Activated T-helper 1 cell treated with Interleukin-2 at 50 U/mL for 16 hours (primary cell): ENCODE results near the gene RABGAP1L.
"Not testable (repeated sequence)": the region's sequence is repeated elsewhere in the genome, so short reads cannot be mapped to it uniquely, and the experiment has no call there.

ENCODE experiments used
- DNase-seq: peaks from one replicate; pipeline ENCODE4 v3.0.0-alpha.2; 2020; ENCODE audit warnings: low read depth

Gene RABGAP1L

DNA sequence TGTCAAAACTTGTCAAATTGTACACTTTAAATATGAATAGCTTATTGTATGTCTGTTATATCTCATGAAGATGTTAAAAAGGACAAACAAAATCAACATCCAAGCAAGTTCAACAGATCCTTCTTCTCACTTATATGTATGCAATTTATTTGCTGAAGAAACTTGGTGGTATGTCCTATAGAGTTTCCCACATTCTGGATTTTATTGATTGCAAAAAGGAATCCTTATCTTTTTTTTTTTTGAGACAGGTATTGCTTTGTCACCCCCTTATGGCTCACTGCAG lies 5.6 kb upstream of the RABGAP1L start:
- no peak for DNase-seq

DNA sequence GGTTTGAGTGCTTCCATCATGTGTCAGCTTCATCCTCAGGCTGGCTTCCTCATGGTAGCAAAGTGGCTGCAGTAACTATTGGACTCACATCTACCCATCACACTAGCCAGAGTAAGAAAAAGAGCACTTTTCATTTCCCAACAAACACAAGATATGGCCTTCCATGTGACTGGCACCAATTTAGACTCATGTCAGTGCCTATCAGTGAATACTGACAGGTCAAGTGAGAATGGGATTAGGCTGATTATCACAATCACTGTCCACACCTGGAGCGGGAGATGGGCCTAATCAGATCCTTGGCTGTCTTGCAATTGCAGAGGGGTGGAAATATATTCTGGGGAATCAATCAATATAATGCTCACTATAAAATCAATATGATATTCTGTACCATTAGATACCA lies 2.9 kb upstream of the RABGAP1L start:
- DNase-seq = no peak

DNA sequence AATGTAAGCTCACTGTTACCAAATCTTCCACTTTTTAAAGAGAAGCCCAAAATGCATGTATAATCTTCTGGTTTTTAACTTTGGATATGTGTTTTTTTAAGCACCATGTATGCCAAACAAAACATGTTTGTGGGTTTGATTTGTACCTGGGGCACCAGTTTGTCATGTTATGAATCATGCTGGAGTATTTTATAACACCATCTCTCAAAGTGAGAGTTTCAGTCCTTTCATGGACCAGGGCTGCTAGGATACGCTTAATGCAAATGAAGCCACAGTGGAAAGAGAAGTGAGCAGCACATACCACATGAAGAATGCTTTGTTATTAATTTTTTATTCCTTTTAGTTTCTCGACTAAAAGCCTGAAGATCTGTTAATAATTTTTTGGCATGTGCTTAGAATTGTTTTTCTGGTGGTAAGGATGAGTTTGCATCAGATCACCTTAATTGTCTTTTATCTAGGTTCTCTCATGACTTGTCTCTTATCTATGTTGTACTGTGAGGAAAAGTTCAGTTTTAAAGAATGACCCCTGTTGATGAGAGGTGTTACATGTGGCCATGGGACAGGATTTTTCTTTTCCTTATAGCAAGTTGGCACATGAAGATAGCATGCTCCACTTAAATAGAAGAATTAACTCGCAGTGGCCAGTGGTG lies 2.0 kb upstream of the RABGAP1L start:
- no peak for DNase-seq

DNA sequence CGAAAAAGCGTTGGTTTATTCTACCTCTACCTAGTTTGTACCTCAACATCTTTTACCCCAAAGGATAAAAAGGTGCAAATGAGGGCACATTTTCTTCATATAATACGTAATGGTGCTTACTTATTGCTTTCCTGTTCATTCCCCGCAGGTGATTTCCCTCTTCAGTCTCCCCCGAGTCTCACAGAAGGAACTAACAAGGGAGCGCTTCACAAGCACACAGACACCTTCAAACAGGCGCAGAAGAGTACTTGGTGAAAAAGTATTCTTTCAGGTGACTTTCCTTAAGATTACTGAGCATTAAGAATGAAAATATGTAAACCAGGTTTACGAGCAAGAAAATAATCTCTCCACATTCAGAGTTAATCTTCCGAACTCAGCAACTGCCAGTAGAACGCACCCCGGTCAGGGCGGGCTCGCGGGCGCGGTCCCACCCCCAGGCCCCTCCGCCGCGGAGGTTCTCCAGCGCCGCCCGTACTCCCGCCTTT lies 511 bp upstream of the RABGAP1L start:
- DNase-seq = no peak

DNA sequence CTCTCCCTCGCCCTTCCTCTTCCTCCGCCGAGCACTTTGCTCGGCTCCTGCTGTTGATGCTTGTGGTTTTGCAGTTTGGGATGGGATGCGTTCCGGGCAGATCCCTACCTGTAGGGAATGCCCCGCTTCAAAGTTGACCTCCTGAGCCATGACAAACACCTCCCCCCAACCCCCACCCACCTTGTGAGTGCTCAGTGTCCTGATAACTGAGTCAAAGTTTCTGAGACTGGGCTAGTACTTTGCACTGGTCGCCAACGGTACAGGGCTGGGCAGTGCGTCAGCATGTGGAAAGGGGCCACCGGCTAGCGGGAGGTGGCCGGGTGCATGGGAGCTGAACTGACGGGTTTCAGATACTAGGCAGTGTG lies 771 bp downstream of the RABGAP1L start:
- DNase-seq = peak; percentile 4

DNA sequence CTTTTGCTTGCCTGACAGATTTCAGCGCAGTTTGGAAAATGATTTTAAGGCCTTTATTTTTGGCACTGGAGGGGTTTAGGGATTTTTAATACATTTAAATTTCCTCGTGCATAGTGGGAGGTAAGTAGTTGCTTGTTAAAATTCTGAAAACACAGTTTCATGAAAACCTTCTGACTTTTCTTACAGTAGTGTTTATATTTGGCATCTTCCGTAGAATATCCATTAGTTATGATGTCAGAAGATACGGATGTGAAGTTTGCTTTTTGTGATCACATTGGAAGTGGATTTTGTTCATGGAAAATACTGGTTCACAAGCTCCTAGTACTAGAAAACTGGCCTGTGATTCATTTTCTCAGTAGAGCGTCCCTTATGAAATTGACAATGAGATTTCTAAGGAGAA lies 1.3 kb downstream of the RABGAP1L start:
- no peak for DNase-seq

DNA sequence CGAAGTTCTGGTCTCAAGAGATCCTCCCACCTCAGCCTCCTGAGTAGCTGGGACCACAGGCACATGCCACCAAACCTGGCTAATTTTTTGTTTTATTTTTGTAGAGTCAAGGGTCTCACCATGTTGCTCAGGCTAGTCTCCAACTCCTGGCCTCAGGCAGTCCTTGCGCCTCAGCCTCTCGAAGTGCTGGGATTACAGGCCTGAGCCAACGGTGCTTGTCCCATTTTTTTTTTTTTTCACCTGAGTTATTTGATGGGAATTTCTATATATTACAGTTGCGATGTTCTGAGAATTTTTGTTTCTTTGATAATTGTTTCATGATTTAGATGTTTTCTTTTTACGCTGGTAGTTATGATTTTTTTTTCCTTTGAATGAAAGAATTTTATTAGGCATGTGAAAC lies 2.5 kb downstream of the RABGAP1L start:
- no peak for DNase-seq

DNA sequence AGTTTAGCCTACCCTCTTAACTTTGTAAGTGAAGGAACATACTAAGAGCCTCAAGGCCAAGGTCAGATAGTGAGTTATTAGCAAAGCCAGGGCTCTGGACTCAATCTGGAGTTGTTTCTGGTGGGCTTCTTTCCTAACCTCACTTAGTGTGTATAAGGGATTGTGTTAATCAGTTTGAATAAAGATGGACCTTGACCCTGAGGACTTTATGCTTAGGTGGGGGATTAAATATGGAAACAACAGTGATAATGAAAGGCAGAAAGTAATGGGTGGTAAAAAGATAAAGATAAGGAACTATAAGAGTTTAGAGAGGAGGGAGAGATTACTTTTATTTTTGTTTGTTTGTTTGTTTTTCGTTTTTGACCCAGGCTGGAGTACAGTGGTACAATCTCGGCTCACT lies 5.5 kb downstream of the RABGAP1L start:
- no peak for DNase-seq

DNA sequence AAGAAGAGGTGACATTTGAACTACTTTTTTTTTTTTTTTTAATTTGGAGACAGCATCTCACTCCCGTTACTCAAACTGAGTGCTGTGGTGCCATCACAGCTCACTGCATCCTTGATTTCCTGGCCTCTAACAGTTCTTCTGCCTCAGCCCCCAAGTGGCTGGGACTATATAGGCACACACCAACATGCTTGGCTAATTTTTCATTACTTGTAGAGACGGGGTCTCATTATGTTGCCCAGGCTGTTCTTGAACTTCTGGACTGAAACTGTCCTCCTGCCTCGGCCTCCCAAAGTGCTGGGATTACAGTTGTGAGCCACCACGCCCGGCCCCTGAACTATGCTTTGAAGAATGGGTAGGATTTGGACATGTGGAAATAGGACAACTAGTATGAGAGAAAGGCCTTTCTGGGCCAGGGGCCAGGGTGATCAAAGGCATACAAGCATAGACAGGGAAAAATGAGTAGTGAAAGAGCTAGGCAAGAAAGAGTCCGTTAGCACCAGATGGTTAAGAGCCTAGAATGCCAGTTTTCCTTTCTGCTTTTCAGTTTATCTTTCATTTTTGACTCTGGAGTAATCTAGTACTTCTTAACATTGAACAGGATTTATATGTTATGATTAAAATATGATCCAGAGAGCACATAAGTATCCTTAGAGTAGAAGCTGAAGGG lies 6.3 kb downstream of the RABGAP1L start:
- DNase-seq = no peak

DNA sequence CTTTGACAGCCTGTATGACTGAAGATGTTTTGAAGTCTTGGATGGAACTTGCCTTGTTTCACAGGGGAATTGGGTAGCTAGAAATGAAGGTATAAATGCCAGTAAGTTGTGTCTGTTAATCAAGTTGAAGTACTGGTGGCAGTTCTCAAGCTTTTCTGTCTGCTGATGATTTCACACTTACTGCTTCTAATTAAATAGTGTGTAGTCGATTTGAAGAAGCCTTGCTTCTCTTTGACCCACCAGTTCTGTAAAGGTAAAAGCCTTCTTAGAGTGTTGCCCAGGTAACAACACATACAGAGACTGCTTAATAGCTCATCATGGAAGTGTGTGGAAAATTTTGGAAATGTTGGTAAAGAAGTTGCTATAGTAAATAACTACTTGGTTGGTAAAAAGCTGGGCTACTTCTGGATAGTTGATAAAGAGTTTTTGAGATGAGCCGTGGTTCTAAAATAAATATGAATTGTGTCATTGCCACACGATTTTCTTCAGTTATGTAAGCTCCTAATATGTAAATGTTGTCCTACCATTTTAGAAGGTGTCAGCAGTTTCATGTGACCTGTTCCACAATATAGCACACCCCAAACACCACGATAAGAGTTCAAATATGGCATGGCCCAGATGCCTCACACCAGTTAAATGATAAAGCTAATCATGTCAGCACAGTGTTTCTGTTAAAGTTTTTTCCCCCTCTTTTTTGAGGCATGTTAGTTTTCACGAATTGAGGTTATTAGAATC lies 7.4 kb downstream of the RABGAP1L start:
- DNase-seq = no peak

DNA sequence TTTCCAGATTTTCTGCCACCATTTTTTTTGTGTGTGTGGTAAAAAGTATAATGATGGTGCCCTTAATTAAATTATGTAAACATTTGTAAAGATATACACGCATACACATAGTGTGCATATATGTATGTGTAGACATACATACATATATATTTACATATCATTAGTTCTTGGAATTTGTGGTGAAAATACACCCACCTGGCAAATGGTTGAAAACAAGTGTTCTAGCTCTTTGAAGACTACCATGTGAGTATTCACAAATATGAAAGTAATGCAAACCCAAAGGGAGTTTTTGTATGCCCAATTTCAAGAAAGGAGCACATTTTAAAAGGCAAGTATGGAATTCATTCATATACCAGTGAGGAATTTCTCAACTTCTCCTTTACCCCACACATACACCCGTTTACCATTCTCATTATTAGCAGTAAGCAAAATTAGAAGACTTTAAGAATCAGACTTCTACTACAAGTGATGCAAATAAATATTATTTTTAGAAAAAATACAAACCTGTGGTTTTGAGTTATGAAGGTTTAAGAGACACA lies 8.0 kb downstream of the RABGAP1L start:
- no peak for DNase-seq

DNA sequence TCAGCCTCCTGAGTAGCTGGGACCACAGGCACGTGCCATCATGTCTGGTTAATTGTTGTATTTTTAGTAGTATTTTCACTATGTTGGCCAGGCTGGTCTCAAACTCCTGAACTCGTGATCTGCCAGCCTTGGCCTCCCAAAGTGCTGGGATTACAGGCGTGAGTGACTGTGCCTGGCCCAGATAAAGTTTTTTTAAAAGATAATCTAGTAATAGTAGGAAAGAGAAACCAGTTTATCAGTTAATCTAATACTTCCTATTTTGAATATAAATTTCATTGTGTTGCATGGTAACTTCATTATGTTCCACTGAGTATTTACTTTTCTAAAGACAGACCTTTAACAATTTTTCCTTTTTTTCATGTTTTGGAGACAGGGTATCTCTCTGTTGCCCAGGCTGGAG lies 10.0 kb downstream of the RABGAP1L start:
- no peak for DNase-seq

DNA sequence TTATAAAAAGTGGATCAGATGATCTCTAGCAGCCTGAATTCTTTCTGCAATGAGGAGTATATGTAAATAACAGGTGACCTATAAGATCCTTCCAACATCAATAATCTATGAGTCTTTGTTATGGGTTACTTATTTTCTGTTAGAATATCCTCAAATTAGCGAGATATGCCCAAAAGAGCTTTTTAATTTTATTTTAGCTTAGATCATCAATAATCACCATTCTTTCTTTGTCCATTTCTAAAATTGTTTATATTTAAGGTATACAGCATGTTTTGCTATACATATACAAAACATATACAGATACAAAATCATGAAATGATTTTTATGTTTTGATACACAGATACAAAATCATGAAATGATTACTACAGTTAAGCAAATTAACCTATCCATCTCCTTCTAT lies 11.8 kb downstream of the RABGAP1L start:
- no peak for DNase-seq

DNA sequence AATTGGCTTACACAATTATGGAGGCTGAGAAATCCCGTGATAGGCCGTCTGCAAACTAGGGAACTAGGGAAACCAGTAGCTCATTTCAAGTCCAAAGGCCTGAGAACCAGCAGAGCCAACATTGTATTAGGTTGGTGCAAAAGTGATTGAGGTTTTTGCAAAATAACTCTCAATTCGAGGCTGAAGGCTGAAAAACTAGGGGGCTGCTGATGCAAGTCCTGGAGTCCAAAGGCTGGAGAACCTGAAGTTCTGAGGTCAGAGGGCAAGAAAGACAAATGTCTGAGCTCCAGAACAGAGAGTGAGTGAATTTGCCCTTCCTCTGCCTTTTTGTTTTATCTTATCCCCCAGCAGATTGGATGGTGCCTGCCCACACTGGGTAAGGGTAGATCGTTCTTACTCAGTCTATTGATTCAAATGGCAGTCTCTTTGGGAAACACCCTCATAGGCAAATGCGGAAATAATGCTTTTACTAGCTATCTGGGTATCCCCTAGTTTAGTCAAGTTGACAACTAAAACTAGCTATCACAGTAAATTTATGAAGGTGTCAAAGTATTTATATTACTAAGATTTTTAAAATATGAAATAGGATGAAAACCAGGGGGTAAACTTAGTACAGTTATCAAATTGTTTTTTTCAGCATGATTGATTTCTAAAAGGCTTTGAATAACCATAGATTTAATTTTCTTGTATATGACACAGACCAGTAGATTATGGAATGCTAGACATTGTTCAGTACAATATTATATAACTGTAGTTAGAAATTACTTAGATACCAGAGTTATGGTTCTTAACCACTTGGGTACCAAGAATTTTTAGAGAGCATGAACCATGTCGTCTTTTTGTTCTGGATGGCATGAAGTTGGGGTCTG lies 15.4 kb downstream of the RABGAP1L start:
- DNase-seq = no peak

DNA sequence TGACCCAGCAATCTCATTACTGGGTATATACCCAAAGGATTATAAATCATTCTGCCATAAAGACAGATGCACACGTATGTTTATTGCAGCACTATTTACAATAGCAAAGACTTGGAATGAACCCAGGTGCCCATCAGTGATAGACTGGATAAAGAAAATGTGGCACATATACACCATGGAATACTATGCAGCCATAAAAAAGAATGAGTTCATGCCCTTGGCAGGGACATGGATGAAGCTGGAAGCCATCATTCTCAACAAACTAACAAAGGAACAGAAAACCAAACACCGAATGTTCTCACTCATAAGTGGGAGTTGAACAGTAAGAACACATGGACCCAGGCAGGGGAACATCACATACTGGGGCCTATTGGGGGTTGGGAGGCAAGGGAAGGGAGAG lies 19.1 kb downstream of the RABGAP1L start:
- DNase-seq = not testable (repeated sequence)

DNA sequence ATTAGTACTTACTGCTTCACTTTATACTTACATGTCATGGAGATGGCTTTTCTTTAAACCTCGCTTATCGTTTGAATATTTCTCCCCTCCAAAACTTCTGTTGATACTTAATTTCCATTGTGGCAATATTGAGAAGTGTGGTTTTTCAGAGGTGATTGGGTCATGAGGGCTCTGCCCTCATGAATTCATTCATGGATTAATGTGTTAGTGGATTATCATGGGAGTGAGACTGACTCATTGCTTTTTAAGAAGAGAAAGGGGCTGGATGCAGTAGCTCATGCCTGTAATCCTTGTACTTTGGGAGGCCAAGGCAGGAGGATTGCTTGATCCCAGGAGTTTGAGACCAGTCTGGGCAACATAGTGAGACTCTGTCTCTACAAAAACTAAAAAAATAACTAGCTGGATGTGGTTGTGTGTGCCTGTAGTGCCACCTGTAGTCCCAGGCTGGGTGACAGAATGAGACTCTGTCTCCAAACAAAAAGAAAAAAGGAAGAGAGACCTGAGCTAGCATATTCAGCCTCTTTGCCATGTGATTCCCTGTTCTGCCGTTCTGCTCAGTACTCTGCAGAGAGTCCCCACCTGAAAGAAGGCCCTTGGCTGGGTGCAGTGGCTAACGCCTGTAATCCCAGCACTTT lies 30.2 kb downstream of the RABGAP1L start:
- DNase-seq = no peak

DNA sequence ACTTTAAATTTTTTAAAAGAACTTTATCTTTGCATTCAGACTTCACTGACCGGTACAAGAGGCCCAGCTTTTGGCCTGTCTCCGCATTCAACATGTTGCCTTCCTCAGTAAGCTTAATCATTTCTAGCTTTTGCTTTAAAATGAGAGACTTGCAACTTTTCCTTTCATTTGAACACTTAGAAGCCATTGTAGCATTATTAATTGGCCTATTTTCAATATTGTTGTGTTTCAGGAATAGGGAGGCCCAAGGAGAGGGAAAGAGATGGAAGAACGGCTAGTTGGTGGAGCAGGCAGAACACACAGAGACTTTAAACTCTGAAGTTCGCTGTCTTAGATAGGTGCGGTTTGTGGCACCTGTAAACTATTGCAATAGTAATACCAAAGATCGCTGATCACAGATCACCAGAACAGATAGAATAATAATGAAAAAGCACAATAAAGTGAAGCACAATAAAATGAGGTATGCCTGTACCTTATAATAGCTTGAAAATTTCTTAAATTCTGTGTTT lies 31.4 kb downstream of the RABGAP1L start:
- no peak for DNase-seq

DNA sequence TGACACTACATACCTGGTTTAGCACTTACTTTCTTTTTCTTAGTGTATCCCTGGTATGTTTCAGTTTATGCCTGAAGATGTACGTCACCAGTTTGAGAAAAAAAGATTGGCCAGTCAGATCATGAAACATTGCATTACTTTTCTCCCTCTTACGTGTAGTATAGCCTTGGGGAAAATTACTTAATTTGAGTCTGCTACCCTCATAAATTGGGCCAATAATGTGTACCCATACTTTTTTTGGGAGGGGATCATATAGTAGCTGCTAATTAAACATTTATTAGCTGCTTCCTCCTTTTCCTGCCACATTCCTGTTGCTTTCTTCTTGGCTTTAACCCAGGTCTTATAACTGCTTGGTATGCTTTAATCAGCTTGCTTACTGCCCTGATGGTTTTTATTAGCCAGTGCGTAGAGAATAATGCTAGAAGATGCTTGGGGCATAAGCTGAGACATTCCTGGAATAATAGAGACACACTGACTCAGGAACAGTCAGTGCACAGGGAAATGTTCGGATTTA lies 32.1 kb downstream of the RABGAP1L start:
- no peak for DNase-seq

DNA sequence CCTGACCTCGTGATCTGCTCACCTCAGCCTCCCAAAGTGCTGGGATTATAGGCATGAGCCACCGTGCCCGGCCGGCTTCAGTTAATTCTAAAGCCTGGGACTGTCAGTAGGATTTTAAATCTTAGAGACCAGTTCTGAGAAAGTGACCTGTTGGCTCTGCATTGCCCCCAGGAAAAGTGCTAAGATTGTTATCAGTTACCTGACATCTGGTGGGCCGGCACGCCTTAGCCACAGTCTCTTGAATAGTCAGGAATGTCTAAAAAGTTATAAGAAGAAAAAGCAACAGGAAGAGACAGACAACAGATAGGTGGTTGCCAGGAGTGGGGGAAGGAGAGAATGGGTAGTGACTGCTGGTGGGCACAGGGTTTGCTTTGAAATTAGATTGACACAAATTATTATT lies 35.1 kb downstream of the RABGAP1L start:
- no peak for DNase-seq

DNA sequence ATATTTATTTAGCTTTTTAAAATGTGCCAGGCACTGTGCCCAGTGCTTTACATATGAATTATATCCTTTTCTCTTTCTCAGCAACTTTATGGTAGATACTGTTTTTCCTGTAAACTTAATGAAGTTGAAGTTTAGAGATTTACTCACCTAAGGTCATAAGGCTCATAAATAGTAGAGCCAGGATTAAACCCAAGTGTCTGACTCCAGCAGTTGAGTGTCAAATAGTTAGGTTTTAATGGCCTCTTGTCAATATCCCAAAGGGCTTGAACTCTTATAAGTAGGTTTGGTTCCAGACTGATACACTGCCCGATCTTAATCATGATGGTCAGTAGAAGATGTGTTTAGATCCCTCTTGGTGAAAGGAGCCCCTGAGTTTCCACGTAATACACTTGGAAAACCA lies 37.8 kb downstream of the RABGAP1L start:
- no peak for DNase-seq

DNA sequence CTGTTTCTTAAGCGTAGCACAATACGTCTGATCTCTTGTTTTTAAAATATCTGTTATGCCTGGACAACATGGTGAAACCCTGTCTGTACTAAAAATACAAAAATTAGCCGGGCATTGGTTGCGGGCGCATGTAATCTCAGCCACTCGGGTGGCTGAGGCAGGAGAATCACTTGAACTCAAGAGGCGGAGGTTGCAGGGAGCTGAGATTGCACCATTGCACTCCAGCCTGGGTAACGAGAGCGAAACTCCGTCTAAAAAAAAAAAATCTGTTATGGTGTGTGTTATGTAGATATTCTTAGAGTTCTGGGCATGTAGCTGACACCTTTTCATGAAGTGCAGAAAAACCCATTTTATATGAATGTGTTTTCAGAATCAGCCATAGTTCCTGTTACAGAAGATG lies 38.2 kb downstream of the RABGAP1L start:
- DNase-seq = no peak
